Astrocyte (in vitro differentiated cells and primary cell): ENCODE data around the gene C9orf43. TPM values are rescaled to one million over a fixed set of nuclear protein-coding genes. Genes with fewer than 3 reads are reported as not detected.

ENCODE experiments used
- DNase-seq: peaks from one replicate; pipeline ENCODE4 v3.0.0-alpha.2; 2010; ENCODE audit warnings: low read depth
- FAIRE-seq: peaks from 2 replicates; lab custom pipeline; 2011; peaks lifted over from hg19 to GRCh38; lab: Jason Lieb, UNC
- H2AFZ ChIP-seq: 2 replicates; pipeline ENCODE4 v1.6.0; 2012; ENCODE audit warnings: low read depth, low read length, inconsistent platforms
- H3K27ac ChIP-seq: 2 replicates; pipeline ENCODE4 v1.5.1; 2011; ENCODE audit warnings: low read depth, low read length, inconsistent platforms
- H3K27me3 ChIP-seq: 2 replicates; pipeline ENCODE4 v1.6.0; 2011; ENCODE audit warnings: low read length, inconsistent platforms; ENCODE audit not compliant: insufficient read depth
- H3K36me3 ChIP-seq: 2 replicates; pipeline ENCODE4 v1.5.1; 2011; ENCODE audit warnings: low read length, inconsistent platforms; ENCODE audit not compliant: insufficient read depth
- H3K4me1 ChIP-seq: 2 replicates; pipeline ENCODE4 v1.5.1; 2011; ENCODE audit warnings: low read length, inconsistent platforms; ENCODE audit not compliant: insufficient read depth
- H3K4me2 ChIP-seq: 2 replicates; pipeline ENCODE4 v1.6.0; 2012; ENCODE audit warnings: low read length, inconsistent platforms
- H3K4me3 ChIP-seq: 2 replicates; pipeline ENCODE4 v1.5.1; 2011; ENCODE audit warnings: low read depth, mild to moderate bottlenecking, low read length, inconsistent platforms; ENCODE audit not compliant: insufficient read depth
- H3K79me2 ChIP-seq: 2 replicates; pipeline ENCODE4 v1.6.0; 2012; ENCODE audit warnings: mild to moderate bottlenecking, low read length, inconsistent platforms; ENCODE audit not compliant: insufficient read depth
- H3K9ac ChIP-seq: 2 replicates; pipeline ENCODE4 v1.6.0; 2012; ENCODE audit warnings: mild to moderate bottlenecking, low read length, inconsistent platforms
- H3K9me3 ChIP-seq: 2 replicates; pipeline ENCODE4 v1.5.1; 2012; ENCODE audit warnings: low read depth, mild to moderate bottlenecking, low read length, inconsistent platforms; ENCODE audit not compliant: insufficient read depth
- H4K20me1 ChIP-seq: 2 replicates; pipeline ENCODE4 v1.6.0; 2012; ENCODE audit warnings: low read length, inconsistent platforms; ENCODE audit not compliant: insufficient read depth
- H3K27ac Mint-ChIP-seq: one replicate; pipeline ENCODE4 v1.8.0; 2021; ENCODE audit warnings: mild to moderate bottlenecking, mixed read lengths; ENCODE audit not compliant: unreplicated experiment
- H3K27me3 Mint-ChIP-seq: one replicate; pipeline ENCODE4 v1.8.0; 2021; ENCODE audit warnings: low read depth, mixed read lengths; ENCODE audit not compliant: unreplicated experiment
- H3K36me3 Mint-ChIP-seq: one replicate; pipeline ENCODE4 v1.8.0; 2021; ENCODE audit warnings: low read depth, mixed read lengths; ENCODE audit not compliant: unreplicated experiment
- H3K4me1 Mint-ChIP-seq: one replicate; pipeline ENCODE4 v1.8.0; 2021; ENCODE audit warnings: low read depth, mixed read lengths; ENCODE audit not compliant: unreplicated experiment
- H3K4me3 Mint-ChIP-seq: one replicate; pipeline ENCODE4 v1.8.0; 2021; ENCODE audit warnings: mild to moderate bottlenecking, moderate library complexity, mixed read lengths; ENCODE audit not compliant: unreplicated experiment
- H3K9me3 Mint-ChIP-seq: one replicate; pipeline ENCODE4 v1.8.0; 2021; ENCODE audit warnings: mild to moderate bottlenecking, mixed read lengths; ENCODE audit not compliant: unreplicated experiment
- CTCF ChIP-seq: IDR thresholded peaks from 2 replicates; pipeline ENCODE4 v1.5.1; 2011; ENCODE audit warnings: low read depth, mild to moderate bottlenecking, inconsistent platforms, low read length, moderate library complexity; ENCODE audit not compliant: insufficient read depth
- EZH2 ChIP-seq: IDR thresholded peaks from 2 replicates; pipeline ENCODE4 v1.6.1; 2012; ENCODE audit warnings: mild to moderate bottlenecking, low read length, inconsistent platforms; ENCODE audit not compliant: insufficient read depth
- total RNA-seq: library from RNA; stranded (reverse); gene quantifications from 2 replicates; pipeline ENCODE4 v1.2.1, GENCODE V29; 2021

The C9orf43 gene
- total RNA-seq, 1 donor from 2014 or later = 0.66 TPM

DNA sequence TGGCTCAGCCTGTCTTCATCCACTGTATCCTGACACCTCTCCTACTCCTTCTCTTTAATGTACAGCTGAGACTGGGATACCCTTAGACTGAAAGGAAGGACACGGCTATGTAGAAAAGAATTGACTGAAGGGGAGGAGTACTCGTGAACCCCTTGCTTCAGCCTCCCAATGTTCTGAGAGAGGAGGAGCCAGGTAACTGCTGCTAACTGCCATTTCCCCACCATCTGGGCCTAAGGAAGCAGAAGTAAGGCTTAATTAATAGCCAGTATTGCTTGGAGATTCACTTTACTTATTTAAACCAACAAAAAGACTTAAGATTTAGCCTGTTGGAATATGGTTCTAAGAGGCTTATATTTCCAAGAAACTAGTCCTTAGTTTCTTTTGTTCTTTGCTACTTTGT is 34.2 kb downstream of the C9orf43 start:
- Histone ChIP-seq H3K9me3 (no peaks in the 10 kb centered on the region), H3K4me2 (no peak overlapping the region), H3K79me2 (no peaks in the 10 kb centered on the region), H2AFZ (no peak overlapping the region), H3K27me3 (no peaks in the 10 kb centered on the region), H3K36me3 (no peaks in the 10 kb centered on the region), H3K27ac (no peak overlapping the region), H3K4me1 (no peaks in the 10 kb centered on the region), H3K4me3 (no peak overlapping the region), H3K9ac (no peak overlapping the region), H4K20me1 (no peaks in the 10 kb centered on the region)
- DNase-seq (no peak), FAIRE-seq (no peak)
- TF ChIP-seq EZH2 (no peak), CTCF (no peak)
- H3K27me3 Mint-ChIP-seq = no peaks in the 10 kb centered on the region
- peak overlapping the region; percentile 26 for H3K27ac Mint-ChIP-seq
- no peaks in the 10 kb centered on the region for H3K36me3 Mint-ChIP-seq
- H3K9me3 Mint-ChIP-seq = no peaks in the 10 kb centered on the region
- no peaks in the 10 kb centered on the region for H3K4me1 Mint-ChIP-seq
- no peak overlapping the region for H3K4me3 Mint-ChIP-seq

DNA sequence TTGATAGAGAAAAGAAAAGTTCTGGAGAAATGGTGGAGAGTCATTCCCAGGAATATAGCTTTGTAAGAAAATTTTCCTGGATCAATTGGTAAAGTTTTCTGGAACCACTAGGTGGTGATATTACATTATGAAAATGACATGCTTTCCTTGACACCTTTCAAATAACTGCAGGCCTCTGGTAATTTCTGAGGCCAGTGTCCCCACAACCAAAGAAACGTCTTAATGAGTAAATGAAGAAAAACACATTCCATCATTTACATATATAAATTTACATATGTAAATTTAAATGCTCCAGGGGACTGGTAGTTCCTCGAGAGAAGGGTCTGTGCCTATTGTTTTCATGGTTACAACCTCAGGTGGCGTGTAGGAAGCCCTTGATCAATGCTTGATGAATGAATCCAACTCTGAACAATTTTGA is 35.8 kb downstream of the C9orf43 start:
- H3K4me3 ChIP-seq = no peak overlapping the region
- Mint-ChIP-seq H3K27me3 (peaks cover 2% of the 10 kb centered on the region), H3K4me1 (no peaks in the 10 kb centered on the region), H3K9me3 (no peaks in the 10 kb centered on the region), H3K4me3 (no peak overlapping the region), H3K36me3 (no peaks in the 10 kb centered on the region), H3K27ac (no peak overlapping the region)
- no peak overlapping the region for H2AFZ ChIP-seq
- no peaks in the 10 kb centered on the region for H3K4me1 ChIP-seq
- no peaks in the 10 kb centered on the region for H3K79me2 ChIP-seq
- no peaks in the 10 kb centered on the region for H3K27me3 ChIP-seq
- DNase-seq (peak; percentile 23), FAIRE-seq (peak; percentile 77)
- no peaks in the 10 kb centered on the region for H3K9me3 ChIP-seq
- no peak overlapping the region for H3K4me2 ChIP-seq
- no peak overlapping the region for H3K27ac ChIP-seq
- no peak overlapping the region for H3K9ac ChIP-seq
- no peaks in the 10 kb centered on the region for H4K20me1 ChIP-seq
- no peak for TF ChIP-seq EZH2
- peak; percentile 49 for TF ChIP-seq CTCF
- no peaks in the 10 kb centered on the region for H3K36me3 ChIP-seq

- Histone ChIP-seq H3K9me3 (no peaks in the 10 kb centered on the region), H3K27ac (no peak overlapping the region), H3K4me2 (no peak overlapping the region), H3K9ac (no peak overlapping the region), H4K20me1 (no peaks in the 10 kb centered on the region), H3K27me3 (no peaks in the 10 kb centered on the region), H3K79me2 (no peaks in the 10 kb centered on the region), H3K4me1 (no peaks in the 10 kb centered on the region), H3K36me3 (no peaks in the 10 kb centered on the region), H2AFZ (no peak overlapping the region), H3K4me3 (no peak overlapping the region)
- no peak overlapping the region for H3K4me3 Mint-ChIP-seq
- DNase-seq = no peak
- no peak for FAIRE-seq
- no peaks in the 10 kb centered on the region for H3K9me3 Mint-ChIP-seq
- no peak overlapping the region for H3K27ac Mint-ChIP-seq
- peaks cover 2% of the 10 kb centered on the region for H3K4me1 Mint-ChIP-seq
- peaks cover 2% of the 10 kb centered on the region for H3K27me3 Mint-ChIP-seq
- H3K36me3 Mint-ChIP-seq = no peaks in the 10 kb centered on the region
- no peak for TF ChIP-seq EZH2
- TF ChIP-seq CTCF = no peak
Measured at GRCh38 chr9:113449376-113449775, 38.8 kb downstream of the C9orf43 start.
